ENCODE measurements around the gene SLAIN2. TPM values are rescaled to one million over a fixed set of nuclear protein-coding genes. Genes with fewer than 3 reads are reported as not detected.

The SLAIN2 gene
- total RNA-seq, 1 experiment from 2014 or later: 30.8 TPM

GRCh38 chr4:48322063-48322462 is 19.3 kb upstream of the SLAIN2 start:
- no peak for DNase-seq
- Histone ChIP-seq H3K18ac (ENCODE audit: insufficient read length, low read depth, low read length) (no peak overlapping the region), H3K23ac (ENCODE audit: insufficient read length, low read depth, low read length) (no peak overlapping the region), H3K79me1 (ENCODE audit: insufficient read depth, low read depth, low read length, poor library complexity, severe bottlenecking) (no peaks in the 10 kb centered on the region), H2BK15ac (ENCODE audit: low read depth, low read length) (no peak overlapping the region), H3K4me1 (ENCODE audit: insufficient read depth, low read length) (no peaks in the 10 kb centered on the region), H3T11ph (ENCODE audit: low read length) (no peak overlapping the region), H2BK120ac (ENCODE audit: low read depth, low read length, poor library complexity, severe bottlenecking) (no peak overlapping the region), H3K23me2 (ENCODE audit: insufficient read length, low read depth, low read length, poor library complexity, severe bottlenecking) (no peaks in the 10 kb centered on the region), H3K9me3 (ENCODE audit: control insufficient read depth, low read depth, low read length) (no peaks in the 10 kb centered on the region), H2BK5ac (ENCODE audit: insufficient read length, low read length) (no peak overlapping the region), H3K4me2 (ENCODE audit: insufficient read depth, insufficient read length, low read length) (no peak overlapping the region), H4K8ac (replicated peaks; ENCODE audit: insufficient read length, low read depth, low read length) (no peak overlapping the region), H2AFZ (ENCODE audit: low read length) (no peak overlapping the region), H3K27me3 (ENCODE audit: insufficient read depth, low read length) (no peaks in the 10 kb centered on the region), H2BK12ac (ENCODE audit: insufficient read length, low read depth, low read length) (no peak overlapping the region), H3K14ac (ENCODE audit: insufficient read depth, low read length) (no peak overlapping the region), H4K91ac (ENCODE audit: insufficient read length, low read depth, low read length) (no peak overlapping the region), H4K5ac (ENCODE audit: insufficient read length, low read depth, low read length) (no peak overlapping the region), H3K79me2 (ENCODE audit: insufficient read depth, low read length) (no peaks in the 10 kb centered on the region), H2BK20ac (ENCODE audit: low read depth, low read length, poor library complexity, severe bottlenecking) (no peak overlapping the region), H3K56ac (ENCODE audit: insufficient read length, low read depth, low read length) (no peak overlapping the region), H3K27ac (ENCODE audit: insufficient read length, low read depth, low read length) (no peak overlapping the region), H3K4ac (ENCODE audit: low read depth, low read length) (no peak overlapping the region), H3K9ac (ENCODE audit: extremely low read depth, insufficient read length, low read length) (no peak overlapping the region), H4K20me1 (ENCODE audit: control insufficient read depth, insufficient read depth, insufficient read length) (no peaks in the 10 kb centered on the region), H2AK5ac (ENCODE audit: insufficient read length, low read length) (no peak overlapping the region)
- Mint-ChIP-seq H3K27ac (no peak overlapping the region), H3K36me3 (ENCODE audit: insufficient read depth in 1 of 3, low read depth in 3 of 3) (no peaks in the 10 kb centered on the region), H3K4me3 (no peak overlapping the region), H3K27me3 (ENCODE audit: low read depth) (no peaks in the 10 kb centered on the region), H3K9me3 (no peaks in the 10 kb centered on the region), H3K4me1 (no peaks in the 10 kb centered on the region)
- WGBS (ENCODE audit: extremely low coverage, insufficient read length, low lambda C conversion rate): no CpG with 5 or more reads among the region's 2 CpGs
- TF ChIP-seq CTCF (conservative IDR thresholded peaks at IDR 0.05): no peak

Measured in H9 (cell line).